AG09309 (cell line): ENCODE data around the gene TMEM14B.
A peak's percentile ranks its signal among the peaks of the same experiment; 100 is the strongest.
"Not testable (repeated sequence)": the region's sequence is repeated elsewhere in the genome, so short reads cannot be mapped to it uniquely, and the experiment has no call there.

Source experiments
- DNase-seq: peaks from one replicate; pipeline ENCODE4 v3.0.0-alpha.2; 2010; ENCODE audit warnings: low read depth
- H3K4me3 ChIP-seq: 2 replicates; pipeline ENCODE4 v1.5.1; 2011; ENCODE audit warnings: mild to moderate bottlenecking, low read depth, low read length, moderate library complexity; ENCODE audit not compliant: control insufficient read depth
- TF ChIP-seq, protein P1 (sequence below): IDR thresholded peaks from 2 replicates; pipeline ENCODE4 v1.5.1; 2011; ENCODE audit warnings: mild to moderate bottlenecking, low read depth, low read length, inconsistent platforms; ENCODE audit not compliant: insufficient read depth, control insufficient read depth; ENCODE audit errors: missing control alignments

The TMEM14B gene

DNA sequence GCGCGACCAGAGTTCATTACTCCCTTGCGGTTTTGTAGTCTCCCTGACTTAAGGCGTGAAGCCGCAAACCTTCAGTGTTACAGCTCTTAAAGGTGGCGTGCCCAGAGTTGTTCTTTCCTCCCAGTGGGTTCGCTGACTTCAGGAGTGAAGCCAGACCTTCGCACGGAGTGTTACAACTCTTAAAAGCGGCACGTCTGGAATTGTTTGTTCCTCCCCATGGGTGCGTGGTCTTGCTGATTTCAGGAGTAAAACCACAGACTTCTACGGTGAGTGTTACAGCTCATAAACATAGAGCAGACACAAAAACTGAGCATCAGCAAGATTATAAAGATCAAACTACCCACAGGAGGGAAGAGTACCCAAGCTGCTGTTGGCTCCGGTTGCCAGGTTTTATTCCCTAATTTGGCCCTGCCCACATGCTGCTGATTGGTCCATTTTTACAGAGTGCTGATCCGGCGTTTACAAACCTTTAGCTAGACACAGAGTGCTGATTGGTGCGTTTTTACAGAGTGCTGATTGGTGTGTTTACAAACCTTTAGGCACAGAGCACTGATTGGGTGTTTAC, 14.4 kb upstream of the TMEM14B start:
- TF ChIP-seq, protein P1, sequence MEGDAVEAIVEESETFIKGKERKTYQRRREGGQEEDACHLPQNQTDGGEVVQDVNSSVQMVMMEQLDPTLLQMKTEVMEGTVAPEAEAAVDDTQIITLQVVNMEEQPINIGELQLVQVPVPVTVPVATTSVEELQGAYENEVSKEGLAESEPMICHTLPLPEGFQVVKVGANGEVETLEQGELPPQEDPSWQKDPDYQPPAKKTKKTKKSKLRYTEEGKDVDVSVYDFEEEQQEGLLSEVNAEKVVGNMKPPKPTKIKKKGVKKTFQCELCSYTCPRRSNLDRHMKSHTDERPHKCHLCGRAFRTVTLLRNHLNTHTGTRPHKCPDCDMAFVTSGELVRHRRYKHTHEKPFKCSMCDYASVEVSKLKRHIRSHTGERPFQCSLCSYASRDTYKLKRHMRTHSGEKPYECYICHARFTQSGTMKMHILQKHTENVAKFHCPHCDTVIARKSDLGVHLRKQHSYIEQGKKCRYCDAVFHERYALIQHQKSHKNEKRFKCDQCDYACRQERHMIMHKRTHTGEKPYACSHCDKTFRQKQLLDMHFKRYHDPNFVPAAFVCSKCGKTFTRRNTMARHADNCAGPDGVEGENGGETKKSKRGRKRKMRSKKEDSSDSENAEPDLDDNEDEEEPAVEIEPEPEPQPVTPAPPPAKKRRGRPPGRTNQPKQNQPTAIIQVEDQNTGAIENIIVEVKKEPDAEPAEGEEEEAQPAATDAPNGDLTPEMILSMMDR = no peak
- DNase-seq = peak; percentile 68

DNA sequence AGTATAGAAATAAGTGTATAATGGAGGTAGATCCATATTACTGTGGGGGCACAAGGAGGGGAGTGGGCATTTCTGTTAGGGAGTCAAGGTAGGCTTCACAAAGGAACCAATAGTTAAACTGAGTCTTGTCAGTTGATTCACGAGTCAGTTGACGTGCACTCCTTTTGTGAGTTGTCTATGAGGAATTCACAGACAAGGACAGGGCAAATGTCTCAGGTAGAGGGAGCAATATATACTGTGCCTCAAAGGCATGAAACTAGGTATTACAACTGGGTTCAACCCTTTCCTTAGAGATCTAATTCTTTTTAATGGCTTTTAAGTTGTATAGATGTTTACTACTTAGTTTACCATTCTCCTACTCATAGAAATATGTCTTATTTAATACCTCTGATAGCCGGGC, 13.7 kb upstream of the TMEM14B start:
- TF ChIP-seq, protein P1 = no peak
- no peak overlapping the region for H3K4me3 ChIP-seq

More for the DNA sequence above, 14.4 kb upstream of the TMEM14B start:
- no peak overlapping the region for H3K4me3 ChIP-seq

DNA sequence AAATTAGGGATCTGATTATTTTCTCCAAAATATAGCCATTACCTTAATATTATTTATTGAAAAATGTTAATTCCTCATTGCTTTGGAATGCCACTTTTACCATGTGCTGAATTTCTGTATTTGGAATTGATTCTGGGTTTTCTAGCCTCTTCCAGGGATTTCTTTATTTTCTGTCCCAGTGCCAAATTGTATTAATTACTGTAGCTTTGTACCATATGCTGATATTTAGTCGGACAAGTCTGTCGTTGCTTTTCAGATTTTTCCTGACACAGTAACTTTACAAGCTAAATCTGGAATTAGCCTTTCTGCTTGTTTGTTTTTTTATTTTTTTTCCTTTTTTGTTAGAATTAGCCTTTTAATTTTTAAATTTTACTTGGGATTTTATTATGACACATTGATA, 10.9 kb upstream of the TMEM14B start:
- no peak for DNase-seq
- H3K4me3 ChIP-seq = no peak overlapping the region
- TF ChIP-seq, protein P1 = no peak

More for the DNA sequence above, 13.7 kb upstream of the TMEM14B start:
- no peak for DNase-seq

DNA sequence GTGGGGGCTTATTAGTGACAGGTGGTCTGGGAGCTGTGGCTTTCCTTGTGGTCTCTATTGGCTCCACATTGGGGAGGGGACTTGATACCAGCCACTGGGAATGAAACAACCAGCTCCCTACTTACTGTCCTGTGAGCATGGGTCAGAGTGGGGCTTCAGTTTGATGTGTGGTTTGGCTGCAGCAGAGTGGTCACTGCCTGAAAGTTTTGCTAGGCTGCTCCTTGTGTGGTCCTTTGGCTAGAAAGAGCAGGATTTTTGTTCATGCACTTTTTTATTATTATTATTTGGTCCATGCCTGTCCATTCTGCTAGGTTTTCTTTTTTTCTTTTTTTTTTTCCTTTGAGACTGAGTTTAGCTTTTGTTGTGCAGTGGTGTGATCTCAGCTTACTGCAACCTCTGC, 7.5 kb upstream of the TMEM14B start:
- DNase-seq = no peak
- TF ChIP-seq, protein P1 = no peak
- no peak overlapping the region for H3K4me3 ChIP-seq

DNA sequence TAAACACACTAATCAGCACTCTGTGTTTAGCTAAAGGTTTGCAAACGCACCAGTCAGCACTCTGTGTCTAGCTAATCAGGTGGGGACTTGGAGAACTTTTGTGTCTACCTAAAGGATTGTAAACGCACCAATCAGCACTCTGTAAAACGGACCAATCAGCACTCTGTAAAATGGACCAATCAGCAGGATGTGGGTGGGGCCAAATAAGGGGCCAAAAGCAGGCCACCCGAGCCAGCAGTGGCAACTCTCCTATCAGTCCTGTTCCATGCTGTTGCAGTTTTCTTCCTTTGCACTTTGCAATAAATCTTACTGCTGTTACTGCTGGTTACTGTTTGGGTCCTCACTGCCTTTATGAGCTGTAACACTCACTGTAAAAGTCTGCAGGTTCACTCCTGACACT, 6.0 kb upstream of the TMEM14B start:
- not testable (repeated sequence) for DNase-seq, H3K4me3 ChIP-seq

DNA sequence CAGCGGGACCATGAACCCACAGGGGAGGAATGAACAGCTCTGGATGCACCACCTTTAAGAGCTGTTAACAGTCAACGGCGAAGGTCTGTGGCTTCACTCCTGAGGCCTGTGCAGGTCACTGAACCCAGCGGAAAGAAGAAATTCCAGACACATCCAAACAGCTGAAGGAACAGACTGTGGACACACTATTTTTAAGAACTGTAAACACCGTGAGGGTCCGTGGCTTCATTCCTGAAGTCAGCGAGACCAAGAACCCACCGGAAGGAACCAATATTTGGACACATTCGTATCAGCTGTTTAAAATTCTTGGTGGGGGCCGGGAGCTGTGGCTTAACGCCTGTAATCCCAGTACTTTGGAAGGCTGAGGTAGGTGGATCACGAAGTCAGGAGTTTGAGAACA, 5.4 kb upstream of the TMEM14B start:
- DNase-seq = no peak
- no peak overlapping the region for H3K4me3 ChIP-seq
- TF ChIP-seq, protein P1 = no peak

DNA sequence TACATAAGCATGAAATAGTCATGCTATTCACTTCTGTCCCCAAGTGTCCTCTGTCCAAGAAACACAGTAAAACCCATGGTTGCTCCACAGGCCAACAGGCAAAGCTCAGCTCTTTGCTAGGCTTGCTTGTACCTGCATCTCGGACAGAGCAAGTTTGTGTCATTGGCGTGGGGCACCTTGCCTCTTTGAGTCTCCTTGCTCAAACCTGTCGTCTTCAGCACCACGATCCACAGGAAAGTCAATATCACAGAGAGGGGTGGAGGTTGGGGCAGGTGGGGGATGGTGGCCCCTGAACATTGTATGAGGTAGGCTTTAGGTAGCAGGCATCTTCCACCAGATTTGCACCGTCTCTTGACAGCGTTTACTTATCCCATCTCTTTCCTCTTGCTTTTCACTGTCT, 4.1 kb upstream of the TMEM14B start:
- H3K4me3 ChIP-seq = no peak overlapping the region
- TF ChIP-seq, protein P1 = no peak
- no peak for DNase-seq
